ENCODE results near the gene AGBL1.

- TF ChIP-seq, protein P1, sequence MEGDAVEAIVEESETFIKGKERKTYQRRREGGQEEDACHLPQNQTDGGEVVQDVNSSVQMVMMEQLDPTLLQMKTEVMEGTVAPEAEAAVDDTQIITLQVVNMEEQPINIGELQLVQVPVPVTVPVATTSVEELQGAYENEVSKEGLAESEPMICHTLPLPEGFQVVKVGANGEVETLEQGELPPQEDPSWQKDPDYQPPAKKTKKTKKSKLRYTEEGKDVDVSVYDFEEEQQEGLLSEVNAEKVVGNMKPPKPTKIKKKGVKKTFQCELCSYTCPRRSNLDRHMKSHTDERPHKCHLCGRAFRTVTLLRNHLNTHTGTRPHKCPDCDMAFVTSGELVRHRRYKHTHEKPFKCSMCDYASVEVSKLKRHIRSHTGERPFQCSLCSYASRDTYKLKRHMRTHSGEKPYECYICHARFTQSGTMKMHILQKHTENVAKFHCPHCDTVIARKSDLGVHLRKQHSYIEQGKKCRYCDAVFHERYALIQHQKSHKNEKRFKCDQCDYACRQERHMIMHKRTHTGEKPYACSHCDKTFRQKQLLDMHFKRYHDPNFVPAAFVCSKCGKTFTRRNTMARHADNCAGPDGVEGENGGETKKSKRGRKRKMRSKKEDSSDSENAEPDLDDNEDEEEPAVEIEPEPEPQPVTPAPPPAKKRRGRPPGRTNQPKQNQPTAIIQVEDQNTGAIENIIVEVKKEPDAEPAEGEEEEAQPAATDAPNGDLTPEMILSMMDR (IDR thresholded peaks at IDR 0.05): no peak
- no peak for TF ChIP-seq POLR2A (IDR thresholded peaks at IDR 0.05)
Measured at GRCh38 chr15:86138798-86139197, 59.1 kb downstream of the AGBL1 start.
